ENCODE measurements around the gene TMEM132D.

Gene TMEM132D

DNA sequence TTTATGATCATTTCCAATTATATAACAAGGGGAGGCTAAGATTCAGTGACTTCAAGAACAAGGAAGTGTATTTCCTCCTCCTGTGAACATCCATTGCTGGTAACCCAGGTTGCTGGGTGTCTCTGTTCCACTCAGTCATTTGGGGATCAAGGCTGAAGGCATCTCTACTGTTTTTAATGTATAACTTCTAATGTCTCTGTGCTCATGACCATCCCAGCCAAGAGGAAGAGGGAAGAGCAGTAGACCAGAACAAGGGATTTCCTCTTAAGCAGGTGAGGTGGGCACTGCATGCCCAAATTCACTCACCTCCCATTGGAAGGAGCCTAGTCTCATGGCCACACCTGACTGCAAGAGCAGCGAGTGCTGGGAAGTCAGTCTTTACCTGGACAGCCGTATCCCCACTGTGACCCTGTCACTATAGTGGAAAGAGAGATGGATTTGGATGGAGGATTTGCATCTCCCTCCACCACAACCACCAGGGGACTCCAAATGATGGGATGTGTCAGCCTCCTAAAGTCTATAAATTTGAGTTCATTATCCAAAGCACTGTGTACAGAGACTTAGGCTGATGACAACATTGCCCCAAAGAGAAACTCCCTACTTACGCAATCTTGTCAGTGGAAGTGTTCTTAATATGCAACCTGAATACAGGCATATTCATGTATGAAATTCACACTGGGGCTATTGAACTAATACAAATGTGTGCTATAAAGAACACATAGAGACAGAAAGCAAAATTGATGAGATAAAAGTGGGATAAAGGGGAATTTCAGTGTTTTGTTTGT is 368.7 kb downstream of the TMEM132D start:
- DNase-seq (ENCODE audit: low read depth): no peak

DNA sequence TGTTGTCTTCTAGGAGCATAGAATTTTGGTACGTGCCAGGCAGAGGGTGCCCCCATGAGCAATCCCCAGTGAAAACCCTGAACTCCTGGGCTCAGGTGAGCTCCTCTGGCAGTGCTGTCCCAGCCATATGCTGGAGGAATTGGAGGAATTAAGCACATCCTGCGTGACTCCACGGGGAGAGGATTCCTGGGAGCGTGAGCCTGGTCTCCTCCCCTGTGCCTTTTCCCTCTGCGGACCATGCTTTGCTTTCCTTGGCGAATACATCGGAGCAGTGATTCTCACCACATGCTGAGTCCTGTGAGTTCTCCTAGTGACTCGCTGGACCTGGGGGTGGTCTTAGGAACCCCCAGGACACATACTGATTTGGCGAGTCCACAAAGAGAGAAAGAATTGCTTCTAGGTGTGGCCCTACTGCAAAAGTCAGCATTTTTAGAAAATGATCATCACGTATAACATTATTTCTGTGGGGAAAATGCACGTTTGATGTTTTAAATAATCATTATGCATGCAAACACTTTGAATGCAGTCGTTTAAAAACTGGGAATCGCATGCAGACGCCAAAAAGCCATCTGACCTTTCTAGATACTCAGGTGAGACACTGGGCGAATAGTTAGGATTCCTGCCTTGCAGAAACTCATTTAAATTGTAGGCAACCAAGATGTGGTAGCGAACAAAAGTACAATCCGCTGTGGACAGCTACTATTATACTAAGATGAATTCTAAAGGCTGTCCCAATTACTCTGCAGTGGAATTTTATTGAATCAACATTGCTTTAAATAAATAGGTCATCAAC is 370.9 kb downstream of the TMEM132D start:
- no peak for DNase-seq (ENCODE audit: low read depth)

DNA sequence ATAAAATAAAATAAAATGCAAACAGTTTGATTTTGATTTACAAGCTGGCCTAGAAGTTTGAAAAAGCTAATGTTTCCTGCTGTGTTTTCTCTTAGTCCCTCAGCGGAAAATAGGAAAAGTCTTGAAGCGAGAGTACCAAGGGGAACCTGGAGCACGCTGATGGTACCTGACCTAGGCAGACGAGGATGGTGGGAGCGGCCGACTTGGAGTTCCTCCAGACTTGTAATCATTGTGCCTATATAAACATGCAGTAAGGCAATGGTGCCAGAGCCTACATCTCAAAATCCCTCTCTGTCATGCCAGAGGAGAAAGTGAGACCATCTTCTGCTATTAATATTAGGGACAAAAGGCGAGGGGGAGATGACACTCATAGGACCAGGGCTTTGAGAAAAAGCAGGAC is 371.7 kb downstream of the TMEM132D start:
- DNase-seq (ENCODE audit: low read depth): no peak

DNA sequence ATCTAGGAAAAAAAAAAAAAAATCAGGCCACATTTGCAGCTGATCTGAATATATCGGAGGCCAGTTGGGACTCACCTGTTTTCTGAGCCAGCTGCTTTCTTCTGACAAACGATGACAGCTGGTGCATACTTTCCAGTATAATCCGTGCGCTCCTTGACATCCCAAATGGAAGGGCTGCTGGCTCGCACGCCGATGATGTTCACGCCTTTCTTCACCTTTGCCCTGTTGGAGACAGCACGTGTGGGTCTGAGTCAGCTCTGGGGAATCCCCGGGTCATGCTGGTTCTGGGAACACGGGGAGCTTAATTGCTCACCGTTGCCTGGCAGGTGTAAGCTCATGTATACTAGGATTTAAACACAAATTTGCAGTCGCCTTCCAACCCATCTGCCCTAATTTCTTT is 372.8 kb downstream of the TMEM132D start:
- no peak for DNase-seq (ENCODE audit: low read depth)

DNA sequence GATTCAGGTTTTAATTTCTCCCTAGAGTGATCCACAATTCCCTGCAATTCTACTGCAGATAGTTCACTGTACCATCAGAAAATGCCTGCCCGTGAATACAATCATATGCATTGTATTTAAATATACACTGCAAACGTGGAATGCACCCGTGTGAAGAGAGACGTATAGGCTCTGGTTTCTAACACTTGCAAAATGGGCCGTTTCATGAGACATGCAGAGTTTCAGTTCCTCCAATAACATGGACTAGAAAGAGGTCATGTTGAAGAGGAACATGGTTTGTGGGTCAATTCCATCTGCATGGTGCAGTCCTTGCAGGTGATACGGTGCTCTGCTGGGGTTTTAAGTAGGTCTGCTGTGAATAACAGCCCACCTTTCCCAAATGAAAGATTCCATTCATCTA is 373.3 kb downstream of the TMEM132D start:
- no peak for DNase-seq (ENCODE audit: low read depth)

DNA sequence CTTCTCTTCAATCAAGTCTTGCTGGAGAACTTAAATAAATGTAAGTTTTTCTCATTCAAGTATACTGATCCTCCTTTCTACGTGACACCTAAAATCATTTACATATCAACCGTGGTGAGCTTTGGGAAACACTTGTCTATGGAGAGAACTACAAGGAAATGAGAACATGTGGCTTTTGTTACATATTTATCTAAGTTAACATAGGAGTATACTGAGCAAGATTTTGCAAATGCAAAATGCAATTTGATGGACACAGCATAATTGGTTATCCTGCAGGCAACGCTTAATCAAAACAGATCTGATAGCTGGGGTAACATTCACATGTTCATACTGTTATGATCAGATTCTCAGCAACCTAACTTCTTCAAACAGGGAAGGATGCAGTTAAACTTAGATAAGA is 376.3 kb downstream of the TMEM132D start:
- DNase-seq (ENCODE audit: low read depth): no peak

DNA sequence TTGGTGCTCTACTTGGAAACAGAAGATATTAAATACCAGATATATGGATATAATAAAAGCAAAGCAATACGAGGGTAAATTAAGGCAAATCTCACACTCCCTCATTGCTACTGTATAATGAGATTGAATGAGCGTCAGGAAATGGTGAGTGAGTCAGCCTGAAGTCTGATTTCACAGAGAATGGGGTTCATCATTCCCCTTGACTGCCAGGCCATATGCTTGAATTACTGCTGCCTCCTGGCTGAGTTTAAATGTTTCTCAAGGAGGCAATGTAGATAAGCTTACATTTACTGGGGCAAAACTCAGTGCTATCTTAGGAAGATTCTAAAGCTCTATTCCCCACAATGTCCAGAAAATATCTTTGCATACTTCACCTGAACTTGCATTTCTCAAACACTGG is 380.2 kb downstream of the TMEM132D start:
- no peak for DNase-seq (ENCODE audit: low read depth)

DNA sequence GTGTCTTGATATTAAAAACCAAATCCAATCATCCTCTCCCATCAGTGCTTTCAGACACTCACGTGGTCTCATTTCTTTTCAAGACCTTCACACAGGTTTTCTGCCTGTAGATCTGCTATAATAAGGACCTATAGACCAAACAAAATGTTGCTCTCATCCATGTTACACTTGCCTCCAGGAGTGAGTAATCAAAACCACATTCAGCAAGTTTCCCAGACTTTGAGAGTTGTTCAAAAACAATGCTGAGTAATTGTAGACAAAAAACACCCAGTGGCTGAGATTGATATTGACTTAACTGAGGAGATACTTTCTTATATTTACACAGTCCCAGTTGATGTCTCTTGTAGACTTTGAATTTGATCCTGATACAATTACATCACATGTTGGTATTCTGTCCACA is 383.1 kb downstream of the TMEM132D start:
- no peak for DNase-seq (ENCODE audit: low read depth)

DNA sequence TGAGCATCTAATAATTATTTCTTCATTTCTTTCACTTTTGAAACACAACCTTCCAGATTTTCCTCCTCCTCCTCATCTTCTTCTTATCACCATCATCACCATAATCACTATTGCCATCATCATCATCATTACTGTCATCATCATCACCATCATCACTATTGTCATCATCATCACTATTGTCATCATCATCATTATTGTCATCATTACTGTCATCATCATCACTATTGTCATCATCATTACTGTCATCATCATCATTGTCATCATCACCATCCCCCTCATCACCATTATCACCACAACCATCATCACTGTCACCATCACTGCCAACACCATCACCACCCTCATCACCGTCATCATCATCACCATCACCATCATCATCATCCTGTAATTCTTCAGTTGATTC is 400.0 kb downstream of the TMEM132D start:
- DNase-seq (ENCODE audit: low read depth): no peak

DNA sequence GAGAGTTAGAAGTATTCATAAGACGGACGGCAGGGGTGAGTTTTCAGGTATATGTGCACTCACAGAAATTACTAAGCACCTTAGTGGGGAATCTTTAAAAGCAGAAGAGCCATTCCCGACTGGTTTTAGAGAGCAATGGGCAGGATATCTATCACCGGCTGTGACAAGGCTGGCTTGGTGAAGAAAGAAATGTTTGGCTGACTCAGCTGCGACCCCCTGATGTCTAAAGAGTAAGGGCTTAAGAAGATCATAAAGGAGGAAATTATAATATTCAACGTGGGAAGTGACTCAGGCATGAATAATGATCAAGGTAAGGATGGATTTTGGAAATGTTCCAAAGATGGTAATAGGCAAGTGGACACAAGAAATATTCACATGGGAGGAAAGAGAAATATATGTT is 407.6 kb downstream of the TMEM132D start:
- DNase-seq (ENCODE audit: low read depth): no peak

DNA sequence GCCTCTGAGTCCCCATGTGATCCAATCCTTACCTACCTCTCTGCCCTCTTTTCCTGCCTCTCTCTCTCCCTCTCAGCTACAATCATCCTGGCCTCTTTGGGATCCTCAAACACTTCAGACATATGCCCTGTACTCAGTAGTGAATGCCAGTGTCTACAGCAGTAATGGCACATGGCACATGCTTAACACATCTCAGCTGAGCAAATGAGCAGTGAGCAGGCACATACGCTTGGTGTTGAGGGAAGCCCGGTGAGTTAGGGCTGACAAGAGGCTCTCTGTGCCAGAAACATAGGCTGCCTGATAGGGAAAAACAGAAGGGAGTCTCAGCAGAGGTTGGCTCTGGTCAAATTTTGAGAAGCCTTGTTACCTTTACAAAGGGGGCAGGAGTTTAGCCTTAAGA is 409.1 kb downstream of the TMEM132D start:
- DNase-seq (ENCODE audit: low read depth): no peak

DNA sequence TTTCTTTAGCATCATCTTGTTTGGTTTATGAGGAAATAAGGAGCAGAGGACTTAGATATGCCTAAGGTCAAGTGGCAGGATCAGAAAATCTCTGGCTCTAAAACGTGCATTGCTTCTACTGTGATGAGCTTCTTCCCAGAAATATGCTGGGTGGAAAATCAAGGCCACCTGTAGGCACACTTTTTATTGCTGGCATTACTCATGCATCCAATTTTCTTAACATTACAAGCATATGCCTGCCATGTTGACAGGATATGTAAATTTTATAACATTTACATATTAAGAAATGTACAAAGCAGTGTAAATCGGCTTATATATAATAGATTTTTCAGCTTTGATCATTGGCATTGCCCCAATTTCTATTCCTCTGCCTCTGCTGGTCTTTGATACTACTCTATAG is 409.6 kb downstream of the TMEM132D start:
- no peak for DNase-seq (ENCODE audit: low read depth)

DNA sequence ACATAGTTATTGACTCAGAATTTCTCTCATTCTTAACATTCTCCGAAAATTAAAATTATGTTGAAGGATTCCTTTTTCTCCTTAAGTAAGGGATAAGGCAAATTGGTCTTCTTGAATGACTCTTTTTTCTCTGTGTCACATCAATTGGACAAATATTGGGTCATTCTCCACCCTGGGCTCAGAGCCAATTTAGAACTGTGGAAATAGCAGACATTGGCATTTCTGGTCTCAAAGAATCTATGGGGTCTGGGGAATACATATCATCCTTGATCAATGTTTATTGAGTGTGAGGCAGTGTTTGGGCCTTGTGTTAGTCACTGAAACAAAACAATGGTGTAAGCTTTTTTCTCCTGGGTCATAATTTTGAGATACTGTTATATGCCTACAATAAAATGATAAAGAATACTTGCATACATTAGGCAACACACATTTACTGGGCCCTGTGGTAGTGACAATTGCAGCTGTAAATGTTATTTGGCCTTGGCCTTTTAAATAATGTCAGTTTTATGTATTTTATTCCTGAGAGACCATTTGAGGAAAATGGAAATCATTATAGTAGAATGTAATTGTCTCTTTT is 414.6 kb downstream of the TMEM132D start:
- no peak for DNase-seq (ENCODE audit: low read depth)

DNA sequence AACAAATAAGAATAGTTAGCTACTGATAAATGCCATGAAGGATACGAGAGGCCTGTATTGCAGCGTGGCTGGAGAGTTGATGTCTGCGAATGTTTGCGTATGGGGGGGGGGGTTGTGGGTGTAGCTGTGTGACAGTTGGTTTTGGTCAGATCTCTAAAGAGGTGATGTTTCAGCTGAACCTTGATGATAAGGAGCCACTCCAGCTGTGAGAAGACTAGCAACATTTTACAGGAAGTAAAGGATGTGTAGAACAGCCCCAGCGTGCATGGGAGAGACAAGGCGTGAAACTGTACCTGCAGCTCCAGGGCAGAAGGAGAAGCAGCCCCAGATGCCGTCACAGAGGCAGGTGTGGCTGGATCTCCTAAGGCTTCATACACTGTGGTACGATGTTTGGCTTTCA is 416.9 kb downstream of the TMEM132D start:
- DNase-seq (ENCODE audit: low read depth): no peak

DNA sequence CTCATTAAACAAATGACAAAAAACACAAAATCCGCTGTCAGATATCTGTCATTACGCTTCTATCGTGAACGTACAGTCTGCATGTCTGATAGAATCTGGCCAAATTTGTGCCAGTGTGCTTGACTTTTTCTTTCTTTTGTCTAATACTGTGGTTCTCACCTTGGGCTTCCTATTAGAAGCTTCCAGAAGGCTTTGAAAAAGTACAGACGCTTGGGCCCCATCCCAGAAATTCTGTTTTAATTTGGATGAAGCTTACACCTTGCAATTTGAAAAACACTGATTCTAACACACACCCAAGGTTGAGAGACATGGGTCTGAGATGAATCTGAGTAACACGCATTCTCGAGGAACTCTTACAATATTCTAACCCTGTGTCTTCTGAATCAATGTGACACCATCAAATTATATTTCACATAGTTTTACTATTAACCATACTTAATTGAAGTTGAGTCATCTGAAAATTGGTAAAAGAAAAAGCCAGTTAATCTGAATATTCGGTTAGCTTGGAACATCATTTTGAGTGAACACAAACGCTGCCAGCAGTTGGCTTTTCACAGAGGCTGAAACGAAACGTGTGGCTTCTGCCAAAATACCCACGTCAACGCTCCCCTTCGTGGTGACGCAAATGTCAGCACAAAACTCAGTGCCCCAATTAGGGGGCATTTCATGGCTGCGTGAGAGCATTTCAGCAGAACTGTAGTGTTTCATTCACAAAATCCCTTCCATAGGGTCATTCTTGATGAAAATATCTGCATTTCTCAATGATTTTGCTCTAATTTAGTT is 420.5 kb downstream of the TMEM132D start:
- no peak for DNase-seq (ENCODE audit: low read depth)

DNA sequence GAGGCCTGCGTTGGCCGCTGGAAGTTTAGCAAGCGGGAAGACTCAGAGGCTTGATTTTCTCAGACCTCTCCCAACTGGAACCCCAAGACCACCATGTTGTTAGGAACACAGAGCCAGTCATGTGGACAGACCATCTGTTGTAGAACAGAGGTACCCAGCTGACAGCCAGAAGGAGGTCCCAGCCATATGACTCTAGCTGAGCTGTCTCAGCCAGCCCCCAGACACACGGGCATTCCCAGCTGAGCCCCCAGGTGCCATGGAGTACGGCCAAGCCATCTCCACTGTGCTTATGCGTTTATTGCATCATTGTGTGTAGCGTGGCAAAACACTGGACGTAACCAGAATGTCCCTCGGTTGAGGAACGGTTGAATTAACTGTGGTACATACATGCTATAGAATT is 421.9 kb downstream of the TMEM132D start:
- no peak for DNase-seq (ENCODE audit: low read depth)

DNA sequence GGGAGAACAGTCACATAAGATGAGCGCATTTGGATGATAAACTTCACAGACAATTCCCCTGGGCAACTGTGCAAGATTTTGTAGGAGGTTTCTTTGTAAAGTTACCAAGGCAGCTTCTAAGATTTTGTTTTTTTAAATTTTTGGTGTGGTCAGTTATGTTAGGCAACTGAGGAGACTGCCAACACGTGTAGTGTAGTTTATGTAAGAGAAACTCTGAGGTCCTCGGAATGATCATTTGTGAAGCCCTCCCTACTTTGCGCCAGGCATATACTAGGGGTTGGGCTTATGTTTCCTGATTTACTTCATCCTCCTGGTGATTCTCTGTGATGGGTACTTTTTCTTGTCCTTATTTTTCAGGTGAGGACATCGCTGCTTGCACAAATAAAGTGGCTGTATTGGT is 433.6 kb downstream of the TMEM132D start:
- no peak for DNase-seq (ENCODE audit: low read depth)

DNA sequence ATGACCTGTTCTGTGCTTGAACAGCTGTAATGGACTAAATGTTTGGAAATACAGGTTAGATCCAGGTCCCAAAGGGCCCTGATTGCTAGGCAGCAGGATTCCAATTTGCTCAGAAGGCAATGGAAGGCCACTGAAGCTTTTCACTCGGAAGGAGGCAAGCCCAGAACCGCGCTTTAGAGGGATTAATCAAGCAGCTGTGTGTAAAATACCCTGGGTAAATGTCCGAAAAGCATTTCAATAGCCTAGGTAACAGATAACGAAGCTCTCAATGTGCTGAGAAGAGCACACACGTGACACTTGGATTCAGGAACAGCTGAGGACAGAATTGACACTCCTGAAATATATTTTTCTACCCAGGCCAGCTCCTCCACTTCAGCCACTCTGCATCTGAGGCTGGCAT is 436.1 kb downstream of the TMEM132D start:
- DNase-seq (ENCODE audit: low read depth): no peak

DNA sequence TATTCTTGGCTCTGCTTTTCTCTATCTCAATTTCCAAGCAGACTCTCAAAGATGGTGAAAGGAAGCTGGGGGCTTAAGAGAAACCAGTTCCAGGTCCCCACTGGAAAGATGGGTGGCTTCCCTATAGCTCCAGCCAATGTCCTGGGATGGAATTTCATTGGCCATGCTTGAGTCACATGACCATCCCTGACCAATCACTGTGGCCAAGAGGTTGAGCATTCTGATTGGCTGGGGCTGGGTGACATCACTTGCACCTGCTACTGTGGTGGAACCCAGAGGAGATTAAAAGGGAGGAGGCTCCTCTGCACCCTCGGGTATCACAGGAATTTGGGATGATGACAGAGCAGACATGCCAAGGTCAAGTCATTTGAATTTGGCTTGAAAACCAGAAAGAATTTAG is 436.5 kb downstream of the TMEM132D start:
- DNase-seq (ENCODE audit: low read depth): no peak

DNA sequence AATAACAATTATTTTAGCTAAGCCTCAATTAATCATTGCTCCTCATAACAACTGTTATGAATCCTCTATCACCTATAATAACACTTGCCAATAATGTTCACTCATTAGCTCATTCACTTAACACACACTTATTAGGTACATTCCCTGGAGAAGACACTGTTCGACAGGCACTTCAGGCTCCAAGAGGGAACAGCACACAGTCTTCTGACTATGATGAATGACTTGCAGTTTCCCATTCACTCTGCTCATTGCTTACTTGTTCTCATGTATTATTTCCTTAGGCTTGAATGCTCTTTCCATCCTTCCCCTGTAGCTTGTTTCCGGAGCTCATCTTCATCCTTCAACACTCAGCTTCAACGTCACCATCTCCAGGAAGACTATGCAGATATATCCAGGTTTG is 437.3 kb downstream of the TMEM132D start:
- DNase-seq (ENCODE audit: low read depth): no peak

DNA sequence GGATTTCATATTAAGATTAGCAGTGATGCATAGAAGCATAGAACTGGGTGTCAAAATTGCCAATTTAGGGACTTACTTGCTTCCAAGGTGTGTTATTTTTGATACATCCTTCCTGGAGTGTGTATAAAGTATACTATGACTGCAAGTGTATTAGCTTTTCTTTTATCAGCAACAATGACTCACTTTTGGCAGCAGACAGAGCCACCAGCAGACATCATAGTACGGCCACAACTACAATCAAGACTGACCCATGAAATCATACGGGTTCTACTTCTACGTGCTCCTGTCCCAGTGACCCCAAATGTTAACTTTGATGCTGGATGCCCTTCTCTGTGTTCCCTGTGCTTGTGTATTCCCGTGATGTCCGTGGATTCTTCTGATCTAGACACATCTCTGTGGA is 443.9 kb downstream of the TMEM132D start:
- DNase-seq (ENCODE audit: low read depth): no peak

DNA sequence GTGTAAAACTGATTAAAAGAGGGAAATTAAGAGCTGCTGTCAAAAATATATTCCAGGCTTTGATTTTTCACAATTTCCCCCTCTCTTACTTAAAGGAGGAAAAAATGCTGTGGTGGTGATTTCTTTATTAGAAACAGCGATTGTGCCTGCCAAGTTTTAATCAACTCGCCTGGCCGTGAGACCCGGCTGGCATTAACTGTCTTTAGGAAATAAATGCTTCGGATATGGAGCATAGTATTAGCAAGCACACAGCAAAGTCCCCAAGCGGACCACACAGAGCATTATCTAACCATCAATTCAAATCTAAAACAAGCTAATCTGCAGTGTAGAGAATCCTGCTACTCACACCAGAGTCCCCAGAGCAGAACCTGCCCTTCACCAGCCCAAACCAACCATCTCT is 457.1 kb downstream of the TMEM132D start:
- DNase-seq (ENCODE audit: low read depth): no peak

DNA sequence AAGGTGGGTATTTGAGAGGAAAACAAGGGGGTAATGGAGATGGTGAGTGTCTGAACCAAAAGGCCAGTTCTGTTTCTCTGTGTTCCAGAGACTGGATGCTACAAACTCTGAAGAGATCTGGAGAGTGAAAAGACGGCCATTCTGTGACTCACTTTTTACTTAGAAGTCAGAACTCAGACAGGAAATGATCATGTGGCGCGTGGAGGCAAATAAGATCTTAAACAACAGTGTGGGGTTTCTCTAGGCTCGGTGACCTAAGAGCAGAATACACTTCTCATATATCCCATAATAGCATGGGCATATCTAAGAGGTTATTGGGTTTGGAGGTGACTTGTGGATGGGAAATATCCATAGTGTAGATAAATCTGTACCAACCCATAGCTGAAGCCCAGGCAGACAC is 463.5 kb downstream of the TMEM132D start:
- no peak for DNase-seq (ENCODE audit: low read depth)

Measured in stimulated activated CD8-positive, alpha-beta memory T cell treated with anti-CD3 and anti-CD28 coated beads, Interleukin-12 subunit alpha, Interleukin-12 subunit beta, amount 100 ng/mL, for 1 hour (primary cell).